AG09309 (cell line): ENCODE data around the gene GNAZ.

ENCODE experiments used
- DNase-seq: peaks from one replicate; pipeline ENCODE4 v3.0.0-alpha.2; 2010; ENCODE audit warnings: low read depth
- H3K4me3 ChIP-seq: 2 replicates; pipeline ENCODE4 v1.5.1; 2011; ENCODE audit warnings: mild to moderate bottlenecking, low read depth, low read length, moderate library complexity; ENCODE audit not compliant: control insufficient read depth
- CTCF ChIP-seq: IDR thresholded peaks from 2 replicates; pipeline ENCODE4 v1.5.1; 2011; ENCODE audit warnings: mild to moderate bottlenecking, low read depth, low read length, inconsistent platforms; ENCODE audit not compliant: insufficient read depth, control insufficient read depth; ENCODE audit errors: missing control alignments

GNAZ gene

GRCh38 chr22:23036684-23037428 is 33.5 kb upstream of the GNAZ start:
- no peak overlapping the region for H3K4me3 ChIP-seq
- TF ChIP-seq CTCF: no peak
- peak; percentile 7 for DNase-seq

- H3K4me3 ChIP-seq: no peak overlapping the region
- DNase-seq: no peak
- no peak for TF ChIP-seq CTCF
Measured at GRCh38 chr22:23037429-23038333, 32.6 kb upstream of the GNAZ start.

- no peak for TF ChIP-seq CTCF
Measured at GRCh38 chr22:23038334-23038642, 32.0 kb upstream of the GNAZ start.

GRCh38 chr22:23038902-23039301 is 31.4 kb upstream of the GNAZ start:
- no peak overlapping the region for H3K4me3 ChIP-seq
- no peak for DNase-seq
- no peak for TF ChIP-seq CTCF

More at GRCh38 chr22:23038334-23038642, 32.0 kb upstream of the GNAZ start:
- H3K4me3 ChIP-seq: no peak overlapping the region
- DNase-seq: no peak

- no peak for DNase-seq
- no peak overlapping the region for H3K4me3 ChIP-seq
- no peak for TF ChIP-seq CTCF
Measured at GRCh38 chr22:23042179-23042578, 28.1 kb upstream of the GNAZ start.

GRCh38 chr22:23044570-23044969 is 25.7 kb upstream of the GNAZ start:
- TF ChIP-seq CTCF: no peak
- no peak overlapping the region for H3K4me3 ChIP-seq
- no peak for DNase-seq
